ENCODE measurements around the gene PDXP.

Gene PDXP

DNA sequence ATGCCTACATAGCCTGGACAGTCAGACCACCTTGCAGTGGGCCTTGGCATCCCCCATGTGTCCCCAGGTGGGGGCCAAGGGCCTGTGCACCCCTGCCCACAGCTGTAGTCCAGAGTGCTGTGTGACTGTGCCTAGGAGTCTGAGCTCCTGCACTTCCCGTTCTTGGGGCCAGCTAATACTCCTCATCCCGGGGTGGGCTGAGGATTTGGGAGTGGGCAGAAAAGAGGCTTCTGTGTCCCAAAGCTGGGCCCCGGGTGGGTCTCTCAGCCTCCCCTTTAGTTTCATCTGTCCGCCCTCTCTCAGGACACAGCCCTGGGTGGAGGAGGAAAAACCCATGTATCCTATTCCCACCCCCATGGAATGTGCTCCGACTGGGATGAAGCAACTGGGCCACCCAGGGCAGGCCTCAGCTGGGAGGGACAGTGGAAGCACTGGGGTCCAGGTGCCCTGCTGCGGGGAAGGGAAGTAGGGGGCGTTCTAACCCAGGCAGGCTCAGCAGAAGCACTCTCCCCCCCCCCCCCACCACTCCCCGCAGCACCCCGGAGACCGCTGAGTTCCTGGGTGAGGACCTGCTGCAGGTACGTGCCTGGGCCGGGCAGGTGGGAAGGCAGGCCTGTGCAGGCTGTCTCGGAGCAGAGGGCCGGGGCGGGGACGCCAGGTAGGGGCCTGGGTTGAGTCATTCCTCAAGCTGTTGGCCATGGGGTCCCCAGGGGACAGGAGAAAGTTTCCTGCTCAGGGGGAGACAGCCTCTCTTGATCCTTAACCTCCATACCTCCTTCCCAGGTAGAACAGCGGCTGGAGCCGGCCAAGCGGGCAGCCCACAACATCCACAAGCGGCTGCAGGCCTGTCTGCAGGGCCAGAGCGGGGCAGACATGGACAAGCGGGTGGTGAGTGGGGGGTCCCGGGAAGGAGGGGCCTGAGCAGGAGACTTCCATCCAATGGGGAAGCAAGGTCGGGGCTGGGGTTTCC is 17.6 kb upstream of the PDXP start:
- TF ChIP-seq, protein P1, sequence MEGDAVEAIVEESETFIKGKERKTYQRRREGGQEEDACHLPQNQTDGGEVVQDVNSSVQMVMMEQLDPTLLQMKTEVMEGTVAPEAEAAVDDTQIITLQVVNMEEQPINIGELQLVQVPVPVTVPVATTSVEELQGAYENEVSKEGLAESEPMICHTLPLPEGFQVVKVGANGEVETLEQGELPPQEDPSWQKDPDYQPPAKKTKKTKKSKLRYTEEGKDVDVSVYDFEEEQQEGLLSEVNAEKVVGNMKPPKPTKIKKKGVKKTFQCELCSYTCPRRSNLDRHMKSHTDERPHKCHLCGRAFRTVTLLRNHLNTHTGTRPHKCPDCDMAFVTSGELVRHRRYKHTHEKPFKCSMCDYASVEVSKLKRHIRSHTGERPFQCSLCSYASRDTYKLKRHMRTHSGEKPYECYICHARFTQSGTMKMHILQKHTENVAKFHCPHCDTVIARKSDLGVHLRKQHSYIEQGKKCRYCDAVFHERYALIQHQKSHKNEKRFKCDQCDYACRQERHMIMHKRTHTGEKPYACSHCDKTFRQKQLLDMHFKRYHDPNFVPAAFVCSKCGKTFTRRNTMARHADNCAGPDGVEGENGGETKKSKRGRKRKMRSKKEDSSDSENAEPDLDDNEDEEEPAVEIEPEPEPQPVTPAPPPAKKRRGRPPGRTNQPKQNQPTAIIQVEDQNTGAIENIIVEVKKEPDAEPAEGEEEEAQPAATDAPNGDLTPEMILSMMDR (IDR thresholded peaks at IDR 0.05; ENCODE audit: low read depth, low read length, poor library complexity, severe bottlenecking): peak; percentile 21
- TF ChIP-seq EZH2phosphoT487 (IDR thresholded peaks at IDR 0.05; ENCODE audit: borderline replicate concordance, low read length): no peak
- Histone ChIP-seq H4K20me1 (ENCODE audit: control insufficient read depth, insufficient read depth, low read depth, low read length) (no peaks in the 10 kb centered on the region), H3K9me2 (replicated peaks; ENCODE audit: control insufficient read depth, low read length) (no peaks in the 10 kb centered on the region), H3K27me3 (ENCODE audit: control insufficient read depth, low read length) (no peaks in the 10 kb centered on the region), H3K27ac (ENCODE audit: low read depth, low read length) (peak overlapping the region; percentile 30), H3K36me3 (ENCODE audit: control insufficient read depth, low read length) (peaks cover 30% of the 10 kb centered on the region), H3K9me3 (ENCODE audit: control insufficient read depth, insufficient read depth, low read length) (no peaks in the 10 kb centered on the region), H3K4me3 (ENCODE audit: low read length) (peak overlapping the region; percentile 79), H3K4me2 (ENCODE audit: low read length) (peak overlapping the region; percentile 97), H3F3A (ENCODE audit: control insufficient read depth, insufficient read depth) (peaks cover 18% of the 10 kb centered on the region), H3K79me2 (ENCODE audit: control insufficient read depth, low read length) (peaks cover 9% of the 10 kb centered on the region), H3K4me1 (ENCODE audit: control insufficient read depth, low read length) (peaks cover 31% of the 10 kb centered on the region)

DNA sequence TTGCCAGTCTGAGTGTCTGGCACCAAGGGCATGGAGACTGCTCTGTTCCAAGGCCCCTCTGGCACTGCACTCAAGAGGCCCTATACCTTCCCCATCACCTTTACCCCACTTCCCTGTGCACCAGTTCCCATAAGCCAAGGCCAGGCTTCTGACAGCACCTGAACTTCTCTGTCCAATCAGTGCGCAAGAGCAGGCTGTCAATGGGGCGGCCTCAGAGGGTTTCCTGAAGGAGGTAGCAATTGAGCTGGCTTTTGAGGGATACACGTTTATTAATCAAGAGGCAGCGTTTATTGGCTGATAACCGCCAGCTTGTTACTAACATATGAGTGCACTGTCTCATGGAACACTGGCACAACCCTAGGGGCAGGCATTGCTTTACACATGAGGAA is 17.0 kb upstream of the PDXP start:
- H3K36me3 ChIP-seq (ENCODE audit: control insufficient read depth, low read length): peaks cover 31% of the 10 kb centered on the region
- no peak overlapping the region for H3K4me2 ChIP-seq (ENCODE audit: low read length)

DNA sequence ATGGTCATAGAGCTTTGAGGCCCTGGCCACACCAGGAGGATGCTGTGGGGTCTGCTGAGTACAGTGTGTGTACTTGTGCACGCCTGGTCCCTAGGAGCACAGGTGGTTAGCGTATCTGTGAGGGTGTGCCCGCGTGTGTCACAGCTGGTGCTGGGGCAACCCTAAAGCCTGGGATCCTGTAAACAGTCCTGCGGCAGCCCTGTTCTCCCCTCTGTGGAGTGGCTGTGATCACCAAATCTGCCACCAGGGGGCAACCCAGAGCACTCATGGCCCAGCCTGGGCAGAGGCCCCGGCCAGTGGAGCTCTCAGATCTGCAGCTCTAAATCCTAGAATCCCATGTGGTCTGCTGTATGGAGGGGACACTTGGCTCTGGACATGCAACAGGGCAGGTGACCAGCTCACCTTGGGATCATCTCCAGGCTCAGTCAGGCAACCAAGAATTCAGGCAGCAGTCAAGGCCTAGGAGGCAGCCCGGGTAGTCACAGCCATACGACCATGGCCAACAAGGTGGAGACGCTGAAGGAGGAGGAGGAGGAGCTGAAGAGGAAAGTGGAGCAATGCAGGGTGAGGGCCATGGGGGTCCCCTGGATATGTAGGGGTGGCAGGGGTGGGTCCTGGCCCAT is 15.2 kb upstream of the PDXP start:
- peaks cover 45% of the 10 kb centered on the region for H3K36me3 ChIP-seq (ENCODE audit: control insufficient read depth, low read length)
- H3K27ac ChIP-seq (ENCODE audit: low read depth, low read length): no peak overlapping the region
- no peaks in the 10 kb centered on the region for H3K9me3 ChIP-seq (ENCODE audit: control insufficient read depth, insufficient read depth, low read length)
- H3K4me2 ChIP-seq (ENCODE audit: low read length): no peak overlapping the region
- peaks cover 23% of the 10 kb centered on the region for H3K4me1 ChIP-seq (ENCODE audit: control insufficient read depth, low read length)
- no peaks in the 10 kb centered on the region for H3K27me3 ChIP-seq (ENCODE audit: control insufficient read depth, low read length)
- H3K9me2 ChIP-seq (replicated peaks; ENCODE audit: control insufficient read depth, low read length): no peaks in the 10 kb centered on the region
- H4K20me1 ChIP-seq (ENCODE audit: control insufficient read depth, insufficient read depth, low read depth, low read length): no peaks in the 10 kb centered on the region
- peaks cover 9% of the 10 kb centered on the region for H3K79me2 ChIP-seq (ENCODE audit: control insufficient read depth, low read length)
- H3F3A ChIP-seq (ENCODE audit: control insufficient read depth, insufficient read depth): peaks cover 13% of the 10 kb centered on the region; the same call in 1 of the 2 replicates
- TF ChIP-seq, protein P1 (IDR thresholded peaks at IDR 0.05; ENCODE audit: low read depth, low read length, poor library complexity, severe bottlenecking): peak; percentile 95
- no peak for TF ChIP-seq EZH2phosphoT487 (IDR thresholded peaks at IDR 0.05; ENCODE audit: borderline replicate concordance, low read length)
- H3K4me3 ChIP-seq (ENCODE audit: low read length): no peak overlapping the region

More for the DNA sequence above, 17.0 kb upstream of the PDXP start:
- Histone ChIP-seq H3K9me3 (ENCODE audit: control insufficient read depth, insufficient read depth, low read length) (no peaks in the 10 kb centered on the region), H3K4me3 (ENCODE audit: low read length) (no peak overlapping the region), H3F3A (ENCODE audit: control insufficient read depth, insufficient read depth) (peaks cover 15% of the 10 kb centered on the region; the same call in 1 of the 2 replicates), H4K20me1 (ENCODE audit: control insufficient read depth, insufficient read depth, low read depth, low read length) (no peaks in the 10 kb centered on the region), H3K4me1 (ENCODE audit: control insufficient read depth, low read length) (peaks cover 28% of the 10 kb centered on the region), H3K79me2 (ENCODE audit: control insufficient read depth, low read length) (peaks cover 9% of the 10 kb centered on the region), H3K9me2 (replicated peaks; ENCODE audit: control insufficient read depth, low read length) (no peaks in the 10 kb centered on the region), H3K27me3 (ENCODE audit: control insufficient read depth, low read length) (no peaks in the 10 kb centered on the region), H3K27ac (ENCODE audit: low read depth, low read length) (no peak overlapping the region)
- TF ChIP-seq, protein P1 (IDR thresholded peaks at IDR 0.05; ENCODE audit: low read depth, low read length, poor library complexity, severe bottlenecking): no peak
- no peak for TF ChIP-seq EZH2phosphoT487 (IDR thresholded peaks at IDR 0.05; ENCODE audit: borderline replicate concordance, low read length)

All from DOHH2 (cell line).